Prostate gland (tissue), 2 donors: ENCODE results near the gene GNAS. TPM values are rescaled to one million over a fixed set of nuclear protein-coding genes. Genes with fewer than 3 reads are reported as not detected.
"Not testable (repeated sequence)": the region's sequence is repeated elsewhere in the genome, so short reads cannot be mapped to it uniquely, and the experiment has no call there.

Experiments used
- DNase-seq: peaks from one replicate; pipeline ENCODE4 v3.0.0-alpha.2; 2019; ENCODE audit warnings: low spot score
- H3K27ac ChIP-seq, 2 donors: fragments of 200-600 bp; sonication (generic); 2 replicates each; pipeline ENCODE4 v1.5.1; 2017 to 2019
- H3K27me3 ChIP-seq: fragments of 200-600 bp; sonication (generic); replicated peaks from 2 replicates; pipeline ENCODE4 v1.5.1; 2019; ENCODE audit not compliant: insufficient read depth
- H3K36me3 ChIP-seq, 2 donors: fragments of 200-600 bp; sonication (generic); 1 replicate in 1 of 2; 2 replicates in 1 of 2; pipeline versions ENCODE4 v1.5.1 to v1.8.1; 2017 to 2019
- H3K4me1 ChIP-seq: fragments of 200-600 bp; sonication (generic); replicated peaks from 2 replicates; pipeline ENCODE4 v1.5.1; 2019
- H3K4me3 ChIP-seq, 2 donors: fragments of 200-600 bp; sonication (generic); 2 replicates each; pipeline ENCODE4 v1.5.1; 2017 to 2019
- H3K9me3 ChIP-seq: fragments of 200-600 bp; sonication (generic); 2 replicates; pipeline ENCODE4 v1.5.1; 2017
- POLR2A ChIP-seq: fragments of 450-650 bp; IDR thresholded peaks from one replicate; pipeline ENCODE4 v1.6.1; 2016; ENCODE audit warnings: antibody characterized with exemption, mild to moderate bottlenecking
- POLR2AphosphoS5 ChIP-seq: sonication (generic); formaldehyde crosslinking; IDR thresholded peaks from one replicate; pipeline ENCODE4 v1.6.1; 2017; ENCODE audit warnings: antibody characterized with exemption
- WGBS: methylation state at CpG from one replicate; pipeline ENCODE4 v1.1.5; 2018; 5-methylcytosine and 5-hydroxymethylcytosine counted together
- intact Hi-C: fragments of 100-400 bp; cut with DNase I; formaldehyde crosslinking; loops from one replicate; pipeline ENCODE4 v1.14.2; 2022
- total RNA-seq, 2 donors: library from RNA; depleted of rRNA; stranded (reverse); fragments of >200 nt; gene quantifications; one replicate each; pipeline ENCODE4 v1.1.0, GENCODE V29; 2016
- TF ChIP-seq, protein P1 (sequence below), 4 experiments: fragments of 200-600 bp in 2 of 4; fragments of 450-650 bp in 2 of 4; sonication (generic) in 2 of 4; IDR thresholded peaks; 1 replicate in 3 of 4; 2 replicates in 1 of 4; pipeline ENCODE4 v1.5.1; 2016 to 2019; ENCODE audit warnings: antibody characterized with exemption in 4 of 4, mild to moderate bottlenecking in 2 of 4, moderate library complexity in 2 of 4

The GNAS gene
- total RNA-seq, 2 donors from 2014 or later = 644 to 900 TPM

DNA sequence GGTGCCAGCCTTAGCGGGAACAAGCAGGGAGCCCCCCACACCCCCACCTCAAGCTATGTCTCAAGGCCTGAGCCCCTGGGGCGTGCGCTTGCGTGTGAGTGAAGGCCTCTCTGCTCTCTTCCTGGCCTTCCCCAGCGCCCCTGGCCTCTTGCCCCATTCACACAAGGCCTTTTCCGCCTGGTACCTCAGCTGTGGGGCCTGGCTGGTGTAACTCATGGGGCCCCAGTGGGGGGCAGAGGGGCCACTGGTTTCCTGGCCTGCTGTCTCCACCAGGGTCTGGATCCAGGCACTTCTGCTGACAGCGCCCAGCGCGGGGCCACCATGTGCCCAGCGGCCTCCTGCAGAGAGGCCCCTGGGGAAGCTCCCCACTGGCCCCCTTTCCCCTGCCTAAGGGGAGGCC lies 36.5 kb upstream of the GNAS start:
- Histone ChIP-seq H3K4me3 (no peak overlapping the region), H3K4me1 (no peaks in the 10 kb centered on the region), H3K27ac (no peak overlapping the region), H3K27me3 (no peaks in the 10 kb centered on the region), H3K36me3 (no peaks in the 10 kb centered on the region), H3K9me3 (no peaks in the 10 kb centered on the region)
- TF ChIP-seq, protein P1, sequence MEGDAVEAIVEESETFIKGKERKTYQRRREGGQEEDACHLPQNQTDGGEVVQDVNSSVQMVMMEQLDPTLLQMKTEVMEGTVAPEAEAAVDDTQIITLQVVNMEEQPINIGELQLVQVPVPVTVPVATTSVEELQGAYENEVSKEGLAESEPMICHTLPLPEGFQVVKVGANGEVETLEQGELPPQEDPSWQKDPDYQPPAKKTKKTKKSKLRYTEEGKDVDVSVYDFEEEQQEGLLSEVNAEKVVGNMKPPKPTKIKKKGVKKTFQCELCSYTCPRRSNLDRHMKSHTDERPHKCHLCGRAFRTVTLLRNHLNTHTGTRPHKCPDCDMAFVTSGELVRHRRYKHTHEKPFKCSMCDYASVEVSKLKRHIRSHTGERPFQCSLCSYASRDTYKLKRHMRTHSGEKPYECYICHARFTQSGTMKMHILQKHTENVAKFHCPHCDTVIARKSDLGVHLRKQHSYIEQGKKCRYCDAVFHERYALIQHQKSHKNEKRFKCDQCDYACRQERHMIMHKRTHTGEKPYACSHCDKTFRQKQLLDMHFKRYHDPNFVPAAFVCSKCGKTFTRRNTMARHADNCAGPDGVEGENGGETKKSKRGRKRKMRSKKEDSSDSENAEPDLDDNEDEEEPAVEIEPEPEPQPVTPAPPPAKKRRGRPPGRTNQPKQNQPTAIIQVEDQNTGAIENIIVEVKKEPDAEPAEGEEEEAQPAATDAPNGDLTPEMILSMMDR (IDR thresholded peaks at IDR 0.05) = no peak
- TF ChIP-seq POLR2A = no peak
- TF ChIP-seq POLR2AphosphoS5 = no peak
- DNase-seq = no peak
- intact Hi-C loops = no loop called here
- 91% methylated on average over 10 of the region's 10 CpGs for WGBS

- Histone ChIP-seq H3K27me3 (no peaks in the 10 kb centered on the region), H3K4me3 (no peak overlapping the region), H3K9me3 (no peaks in the 10 kb centered on the region), H3K36me3 (no peaks in the 10 kb centered on the region), H3K27ac (no peak overlapping the region), H3K4me1 (no peaks in the 10 kb centered on the region)
- TF ChIP-seq, protein P1 (IDR thresholded peaks at IDR 0.05) = no peak
- peak; percentile 82 for TF ChIP-seq POLR2AphosphoS5
- intact Hi-C loops = no loop called here
- peak; percentile 53 for DNase-seq
- WGBS = 75% methylated on average over 30 of the region's 30 CpGs
These were observed 35.4 kb upstream of the GNAS start for GRCh38 chr20:58816957-58817651.

- H3K4me1 ChIP-seq = no peaks in the 10 kb centered on the region
- no peak for TF ChIP-seq POLR2A
- TF ChIP-seq POLR2AphosphoS5 = no peak
- TF ChIP-seq, protein P1 (IDR thresholded peaks at IDR 0.05) = no peak
- H3K27me3 ChIP-seq = no peaks in the 10 kb centered on the region
- H3K27ac ChIP-seq = no peak overlapping the region
- H3K36me3 ChIP-seq = no peaks in the 10 kb centered on the region
- 88% methylated on average over 5 of the region's 10 CpGs for WGBS
- intact Hi-C loops = no loop called here
- no peak for DNase-seq
- no peak overlapping the region for H3K4me3 ChIP-seq
- no peaks in the 10 kb centered on the region for H3K9me3 ChIP-seq
These were observed 34.8 kb upstream of the GNAS start for GRCh38 chr20:58817748-58818147.

DNA sequence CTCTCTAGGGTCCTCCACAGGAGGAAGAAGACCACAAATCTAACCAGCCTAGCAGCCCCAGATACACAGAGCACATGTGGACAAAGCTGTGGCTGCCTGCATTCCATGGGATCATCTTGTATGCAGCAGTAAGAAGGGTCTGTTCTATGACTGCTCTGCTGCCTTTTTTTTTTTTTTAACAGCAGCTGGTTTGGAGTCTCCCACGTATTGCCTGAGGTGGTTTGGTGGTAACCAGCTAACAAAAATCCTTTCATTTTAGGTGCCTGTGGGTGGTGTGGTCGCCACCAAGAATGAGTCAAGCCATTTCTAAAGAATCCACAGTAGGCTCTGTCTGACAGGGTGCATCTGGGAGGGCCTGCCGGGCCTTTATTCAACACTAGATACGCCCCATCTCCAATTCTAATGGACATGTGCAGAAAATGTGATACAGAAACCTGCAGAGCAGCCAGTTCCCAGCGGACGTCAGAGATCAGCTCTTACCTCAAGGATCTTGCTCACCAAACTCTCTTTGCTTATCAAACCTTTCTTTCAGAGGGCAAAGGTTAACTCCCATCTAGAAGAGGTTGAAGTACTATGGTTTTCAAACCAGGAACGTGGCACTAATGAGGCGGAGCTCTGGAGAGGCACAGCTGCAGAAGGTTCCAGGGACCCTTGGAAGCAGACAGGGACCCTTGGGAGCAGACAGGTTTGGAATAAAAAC lies 33.8 kb upstream of the GNAS start:
- Histone ChIP-seq H3K36me3 (no peaks in the 10 kb centered on the region), H3K4me1 (no peaks in the 10 kb centered on the region), H3K4me3 (no peak overlapping the region), H3K27me3 (no peaks in the 10 kb centered on the region), H3K9me3 (no peaks in the 10 kb centered on the region), H3K27ac (no peak overlapping the region)
- TF ChIP-seq POLR2AphosphoS5 (no peak), POLR2A (no peak)
- TF ChIP-seq, protein P1 (IDR thresholded peaks at IDR 0.05) = no peak
- WGBS = 74% methylated on average over 8 of the region's 8 CpGs
- intact Hi-C loops = no loop called here
- DNase-seq = no peak

DNA sequence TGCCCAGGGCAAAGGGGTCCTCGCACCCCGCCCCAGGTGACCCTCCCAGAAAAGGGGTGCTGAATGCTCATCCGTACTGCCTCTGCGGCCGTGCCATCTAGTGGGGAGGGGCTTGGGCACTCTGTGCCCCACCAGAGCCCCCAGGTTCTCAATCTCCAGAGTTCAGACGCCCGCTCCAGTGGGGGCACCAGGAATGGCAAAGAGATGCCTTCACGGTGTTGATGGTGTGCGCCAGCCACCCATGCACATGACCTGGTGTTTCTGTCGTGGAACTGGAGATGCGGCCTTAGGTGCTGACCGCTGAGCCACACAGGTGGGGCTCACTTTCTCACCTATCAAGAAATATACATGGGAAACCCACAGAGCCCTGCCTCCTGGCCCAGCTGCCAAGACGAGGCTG lies 32.6 kb upstream of the GNAS start:
- Histone ChIP-seq H3K4me1 (no peaks in the 10 kb centered on the region), H3K9me3 (no peaks in the 10 kb centered on the region), H3K4me3 (no peak overlapping the region), H3K27me3 (no peaks in the 10 kb centered on the region), H3K27ac (no peak overlapping the region), H3K36me3 (no peaks in the 10 kb centered on the region)
- WGBS = 93% methylated on average over 13 of the region's 13 CpGs
- intact Hi-C loops = no loop called here
- no peak for TF ChIP-seq POLR2AphosphoS5
- no peak for TF ChIP-seq POLR2A
- TF ChIP-seq, protein P1 (IDR thresholded peaks at IDR 0.05) = no peak
- DNase-seq = no peak

- intact Hi-C loops = not testable (repeated sequence)
- 86% methylated on average over 6 of the region's 6 CpGs for WGBS
These were observed 32.0 kb upstream of the GNAS start for GRCh38 chr20:58820515-58820914.

More at GRCh38 chr20:58820515-58820914, 32.0 kb upstream of the GNAS start:
- H3K4me1 ChIP-seq, H3K9me3 ChIP-seq, H3K4me3 ChIP-seq, DNase-seq, H3K36me3 ChIP-seq, H3K27me3 ChIP-seq, H3K27ac ChIP-seq: not testable (repeated sequence)
